ENCODE data around the gene CNTNAP5.

The CNTNAP5 gene

DNA sequence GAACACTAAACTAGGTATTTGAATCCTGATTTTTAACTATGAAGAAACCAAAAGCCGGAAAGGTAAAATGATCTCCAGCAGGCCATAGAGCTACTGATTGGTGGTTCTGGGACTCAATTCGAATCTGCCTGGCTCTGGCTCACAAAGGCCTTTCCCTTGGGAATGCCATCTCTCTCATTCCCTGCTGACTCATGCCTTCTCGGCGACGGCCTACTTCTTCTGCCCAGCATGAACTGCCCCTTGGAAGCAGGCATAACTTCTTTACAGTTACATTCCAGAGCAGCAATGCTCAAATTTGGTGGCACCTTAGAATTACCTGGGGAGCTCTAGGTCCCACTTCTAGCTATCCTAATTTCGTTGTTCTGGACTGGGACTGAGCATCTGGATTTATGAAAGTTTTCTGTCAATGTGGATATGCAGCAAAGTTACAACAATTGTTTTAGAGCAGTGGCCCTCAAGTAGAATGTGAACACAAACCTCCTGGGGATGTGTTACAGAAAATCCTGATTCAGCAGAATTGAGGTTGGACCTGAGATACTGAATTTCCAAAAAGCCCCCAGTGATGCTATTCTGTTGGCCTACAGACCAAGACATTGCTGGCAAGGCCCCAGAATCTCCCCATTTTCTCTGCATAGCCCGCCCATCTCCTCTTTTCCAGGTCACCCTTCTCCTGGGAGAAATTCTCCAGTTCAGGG lies 261.1 kb downstream of the CNTNAP5 start:
- H3K4me1 ChIP-seq: no peaks in the 10 kb centered on the region
- intact Hi-C loops (cut with DNase I; ENCODE audit: low total_unique reads): no loop called here
- H3K36me3 ChIP-seq: no peaks in the 10 kb centered on the region
- H3K27ac ChIP-seq: no peak overlapping the region
- no peaks in the 10 kb centered on the region for H3K9me3 ChIP-seq
- no peak overlapping the region for H3K4me3 ChIP-seq
- DNase-seq: no peak
- no peaks in the 10 kb centered on the region for H3K27me3 ChIP-seq
- TF ChIP-seq, protein P1, sequence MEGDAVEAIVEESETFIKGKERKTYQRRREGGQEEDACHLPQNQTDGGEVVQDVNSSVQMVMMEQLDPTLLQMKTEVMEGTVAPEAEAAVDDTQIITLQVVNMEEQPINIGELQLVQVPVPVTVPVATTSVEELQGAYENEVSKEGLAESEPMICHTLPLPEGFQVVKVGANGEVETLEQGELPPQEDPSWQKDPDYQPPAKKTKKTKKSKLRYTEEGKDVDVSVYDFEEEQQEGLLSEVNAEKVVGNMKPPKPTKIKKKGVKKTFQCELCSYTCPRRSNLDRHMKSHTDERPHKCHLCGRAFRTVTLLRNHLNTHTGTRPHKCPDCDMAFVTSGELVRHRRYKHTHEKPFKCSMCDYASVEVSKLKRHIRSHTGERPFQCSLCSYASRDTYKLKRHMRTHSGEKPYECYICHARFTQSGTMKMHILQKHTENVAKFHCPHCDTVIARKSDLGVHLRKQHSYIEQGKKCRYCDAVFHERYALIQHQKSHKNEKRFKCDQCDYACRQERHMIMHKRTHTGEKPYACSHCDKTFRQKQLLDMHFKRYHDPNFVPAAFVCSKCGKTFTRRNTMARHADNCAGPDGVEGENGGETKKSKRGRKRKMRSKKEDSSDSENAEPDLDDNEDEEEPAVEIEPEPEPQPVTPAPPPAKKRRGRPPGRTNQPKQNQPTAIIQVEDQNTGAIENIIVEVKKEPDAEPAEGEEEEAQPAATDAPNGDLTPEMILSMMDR (IDR thresholded peaks at IDR 0.05): no peak

DNA sequence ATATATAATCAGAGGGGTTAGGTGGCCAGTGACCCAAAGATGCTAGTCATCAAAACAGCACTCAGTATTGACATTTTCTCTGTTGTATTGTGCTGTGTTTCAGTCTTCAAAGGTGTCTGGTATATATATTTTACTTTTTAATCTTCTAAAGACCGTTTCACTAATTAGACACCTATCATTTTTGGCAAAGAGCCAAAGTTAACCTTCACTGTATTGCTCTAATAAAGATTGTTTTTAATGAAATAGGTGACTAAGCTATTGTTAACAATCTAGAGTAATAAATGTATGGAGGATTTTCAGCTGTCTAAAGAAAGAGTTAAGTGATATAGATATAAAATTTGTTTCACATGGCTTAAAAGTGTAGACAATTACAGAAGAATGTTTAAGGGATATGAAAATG lies 264.0 kb downstream of the CNTNAP5 start:
- TF ChIP-seq, protein P1 (IDR thresholded peaks at IDR 0.05): no peak
- Histone ChIP-seq H3K4me3 (no peak overlapping the region), H3K4me1 (no peaks in the 10 kb centered on the region), H3K9me3 (no peaks in the 10 kb centered on the region), H3K27me3 (no peaks in the 10 kb centered on the region), H3K36me3 (no peaks in the 10 kb centered on the region), H3K27ac (no peak overlapping the region)
- intact Hi-C loops (cut with DNase I; ENCODE audit: low total_unique reads): no loop called here
- DNase-seq: no peak

DNA sequence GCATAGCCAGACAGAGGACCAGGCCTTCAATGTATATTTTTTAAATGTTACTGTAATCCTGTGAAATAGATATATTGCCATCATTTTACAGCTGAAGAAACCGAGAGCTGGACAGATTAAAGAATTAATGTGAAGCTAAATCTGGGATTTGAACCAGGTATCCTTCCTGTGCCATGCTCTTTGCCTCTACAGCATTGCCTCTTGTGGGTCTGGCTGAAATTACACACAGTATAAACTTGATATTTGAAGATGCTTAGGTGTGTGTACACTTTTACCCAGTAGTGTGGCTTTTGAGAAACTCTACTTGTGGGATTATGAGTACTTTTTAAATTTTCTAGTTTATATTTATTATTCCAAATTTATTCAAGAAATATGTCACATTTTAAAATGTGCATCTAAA lies 264.5 kb downstream of the CNTNAP5 start:
- no peaks in the 10 kb centered on the region for H3K9me3 ChIP-seq
- H3K4me1 ChIP-seq: no peaks in the 10 kb centered on the region
- no peak overlapping the region for H3K4me3 ChIP-seq
- H3K27ac ChIP-seq: no peak overlapping the region
- no peaks in the 10 kb centered on the region for H3K27me3 ChIP-seq
- TF ChIP-seq, protein P1 (IDR thresholded peaks at IDR 0.05): no peak
- intact Hi-C loops (cut with DNase I; ENCODE audit: low total_unique reads): no loop called here
- no peaks in the 10 kb centered on the region for H3K36me3 ChIP-seq
- no peak for DNase-seq

DNA sequence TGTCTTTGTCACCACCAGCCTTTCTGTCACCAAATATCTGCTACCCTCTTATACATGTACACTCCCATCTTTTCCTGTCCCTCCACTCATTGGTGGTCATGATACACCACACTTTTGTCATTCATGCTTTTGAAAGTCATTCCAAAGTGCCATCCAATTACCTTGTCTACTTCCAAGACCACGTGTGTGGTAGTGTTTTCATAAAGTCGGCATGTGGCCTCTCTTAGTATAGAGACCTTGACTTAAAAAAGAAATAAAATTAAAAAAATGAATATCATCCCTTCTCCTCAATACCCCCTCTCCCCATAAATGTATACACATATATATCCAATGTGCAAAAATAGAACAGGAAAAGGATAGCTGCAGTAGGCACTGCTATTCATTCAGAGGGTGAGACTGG lies 271.4 kb downstream of the CNTNAP5 start:
- H3K27ac ChIP-seq: no peak overlapping the region
- TF ChIP-seq, protein P1 (IDR thresholded peaks at IDR 0.05): no peak
- H3K9me3 ChIP-seq: no peaks in the 10 kb centered on the region
- intact Hi-C loops (cut with DNase I; ENCODE audit: low total_unique reads): no loop called here
- H3K4me1 ChIP-seq: no peaks in the 10 kb centered on the region
- no peak overlapping the region for H3K4me3 ChIP-seq
- H3K27me3 ChIP-seq: no peaks in the 10 kb centered on the region
- H3K36me3 ChIP-seq: no peaks in the 10 kb centered on the region
- DNase-seq: no peak

DNA sequence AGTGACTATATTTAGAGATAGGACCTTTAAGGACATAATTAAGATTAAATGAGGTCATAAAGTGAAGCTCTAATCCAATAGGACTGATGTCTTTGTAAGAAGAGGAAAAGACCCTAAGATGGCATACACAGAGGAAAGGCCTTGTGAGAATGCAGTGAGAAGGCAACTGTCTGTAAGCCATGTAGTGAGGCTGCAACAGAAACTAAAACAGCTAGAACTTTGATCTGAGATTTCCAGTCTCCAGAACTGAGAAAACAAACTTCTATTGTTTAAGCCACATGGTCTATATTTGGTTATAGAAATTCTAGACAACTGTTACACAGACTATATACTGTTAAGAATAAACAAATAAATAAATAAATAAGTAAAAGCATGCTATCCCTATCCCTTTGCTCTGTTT lies 276.8 kb downstream of the CNTNAP5 start:
- intact Hi-C loops (cut with DNase I; ENCODE audit: low total_unique reads): no loop called here
- Histone ChIP-seq H3K9me3 (peaks cover 0 to 3% (median 0%) of the 10 kb centered on the region in 3 donors), H3K27ac (no peak overlapping the region), H3K36me3 (no peaks in the 10 kb centered on the region), H3K4me3 (no peak overlapping the region), H3K27me3 (no peaks in the 10 kb centered on the region), H3K4me1 (no peaks in the 10 kb centered on the region)
- TF ChIP-seq, protein P1 (IDR thresholded peaks at IDR 0.05): no peak
- DNase-seq: no peak

All from tibial artery (tissue), 4 donors.